ENCODE data around the gene SERPINI1. TPM values are rescaled to one million over a fixed set of nuclear protein-coding genes. Genes with fewer than 3 reads are reported as not detected.

The SERPINI1 gene
- total RNA-seq, 2 experiments from 2014 or later: 1.2 to 1.7 TPM

DNA sequence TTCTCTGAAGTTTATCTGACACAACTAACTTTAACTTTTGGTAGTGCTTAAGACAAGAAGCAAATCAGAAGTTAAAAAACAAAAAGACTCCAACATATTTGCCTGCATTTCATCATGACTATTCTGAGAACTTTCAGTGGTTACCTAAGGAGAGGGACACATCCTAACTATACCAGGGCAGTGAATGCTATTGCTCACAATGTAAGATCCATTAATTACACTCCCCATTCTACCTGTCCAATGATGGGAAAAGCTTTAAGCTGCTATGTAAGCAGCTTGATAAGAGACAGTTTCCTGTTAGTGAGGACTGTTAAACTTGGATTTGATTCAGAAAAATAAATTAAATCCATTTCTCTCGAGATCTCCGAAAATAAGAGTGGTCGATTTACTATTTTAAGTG, 37.5 kb downstream of the SERPINI1 start:
- Mint-ChIP-seq H3K9me3 (ENCODE audit: insufficient read depth) (no peaks in the 10 kb centered on the region), H3K27ac (no peak overlapping the region), H3K36me3 (ENCODE audit: low read depth) (no peaks in the 10 kb centered on the region), H3K4me3 (no peak overlapping the region), H3K27me3 (ENCODE audit: low read depth) (no peaks in the 10 kb centered on the region), H3K4me1 (ENCODE audit: low read depth) (peaks cover 9% of the 10 kb centered on the region)
- DNase-seq: no peak
- no peak for ATAC-seq
- CTCF ChIA-PET: no interaction called here
- POLR2A ChIA-PET: no interaction called here

DNA sequence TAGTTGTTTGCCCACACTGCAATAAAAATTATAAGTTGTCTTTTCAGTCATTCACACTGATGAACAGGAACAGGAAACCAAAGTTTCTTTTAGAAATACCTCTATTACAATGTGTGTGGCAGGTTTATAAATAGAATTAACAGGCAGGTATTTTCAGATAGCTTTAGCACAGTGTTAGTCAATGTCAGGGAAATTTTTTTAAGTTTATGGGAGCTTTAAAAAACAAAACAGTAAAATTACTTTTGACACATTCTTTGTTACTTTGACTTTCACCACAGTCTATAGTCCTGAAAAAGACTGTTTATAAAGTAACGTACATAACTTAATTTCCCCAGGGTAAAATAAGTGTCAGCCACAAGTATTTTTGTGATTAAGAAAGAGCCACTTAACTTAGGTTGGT, 38.1 kb downstream of the SERPINI1 start:
- CTCF ChIA-PET: no interaction called here
- peaks cover 9% of the 10 kb centered on the region for H3K4me1 Mint-ChIP-seq (ENCODE audit: low read depth)

GRCh38 chr3:167776066-167776685, 40.7 kb downstream of the SERPINI1 start:
- Mint-ChIP-seq H3K9me3 (ENCODE audit: insufficient read depth) (no peaks in the 10 kb centered on the region), H3K27ac (no peak overlapping the region), H3K27me3 (ENCODE audit: low read depth) (no peaks in the 10 kb centered on the region), H3K4me3 (no peak overlapping the region), H3K4me1 (ENCODE audit: low read depth) (peaks cover 9% of the 10 kb centered on the region), H3K36me3 (ENCODE audit: low read depth) (no peaks in the 10 kb centered on the region)
- ATAC-seq: no peak
- no peak for DNase-seq
- ChIA-PET CTCF (no interaction called here), POLR2A (no interaction called here)

More for the DNA sequence above, 38.1 kb downstream of the SERPINI1 start:
- ATAC-seq (no peak), DNase-seq (no peak)
- Mint-ChIP-seq H3K27me3 (ENCODE audit: low read depth) (no peaks in the 10 kb centered on the region), H3K4me3 (no peak overlapping the region), H3K9me3 (ENCODE audit: insufficient read depth) (no peaks in the 10 kb centered on the region), H3K27ac (no peak overlapping the region), H3K36me3 (ENCODE audit: low read depth) (no peaks in the 10 kb centered on the region)
- POLR2A ChIA-PET: no interaction called here

- DNase-seq: no peak
- no peaks in the 10 kb centered on the region for H3K27me3 Mint-ChIP-seq (ENCODE audit: low read depth)
- no peak for ATAC-seq
- POLR2A ChIA-PET: no interaction called here
- peaks cover 9% of the 10 kb centered on the region for H3K4me1 Mint-ChIP-seq (ENCODE audit: low read depth)
- no peak overlapping the region for H3K4me3 Mint-ChIP-seq
- H3K27ac Mint-ChIP-seq: no peak overlapping the region
- CTCF ChIA-PET: no interaction called here
- no peaks in the 10 kb centered on the region for H3K36me3 Mint-ChIP-seq (ENCODE audit: low read depth)
- H3K9me3 Mint-ChIP-seq (ENCODE audit: insufficient read depth): no peaks in the 10 kb centered on the region
Measured at GRCh38 chr3:167777356-167777755, 41.8 kb downstream of the SERPINI1 start.

- no peak overlapping the region for H3K4me3 Mint-ChIP-seq
- POLR2A ChIA-PET: no interaction called here
- H3K36me3 Mint-ChIP-seq (ENCODE audit: low read depth): no peaks in the 10 kb centered on the region
- H3K9me3 Mint-ChIP-seq (ENCODE audit: insufficient read depth): no peaks in the 10 kb centered on the region
- CTCF ChIA-PET: no interaction called here
- no peak overlapping the region for H3K27ac Mint-ChIP-seq
- H3K27me3 Mint-ChIP-seq (ENCODE audit: low read depth): no peaks in the 10 kb centered on the region
- ATAC-seq: no peak
- H3K4me1 Mint-ChIP-seq (ENCODE audit: low read depth): no peaks in the 10 kb centered on the region
- no peak for DNase-seq
Measured at GRCh38 chr3:167780214-167780883, 44.8 kb downstream of the SERPINI1 start.

GRCh38 chr3:167783781-167784180, 48.3 kb downstream of the SERPINI1 start:
- no peaks in the 10 kb centered on the region for H3K27me3 Mint-ChIP-seq (ENCODE audit: low read depth)
- ATAC-seq: no peak
- H3K4me1 Mint-ChIP-seq (ENCODE audit: low read depth): no peaks in the 10 kb centered on the region
- CTCF ChIA-PET: no interaction called here
- H3K27ac Mint-ChIP-seq: no peak overlapping the region
- H3K9me3 Mint-ChIP-seq (ENCODE audit: insufficient read depth): no peaks in the 10 kb centered on the region
- no peak for DNase-seq
- no peak overlapping the region for H3K4me3 Mint-ChIP-seq
- no peaks in the 10 kb centered on the region for H3K36me3 Mint-ChIP-seq (ENCODE audit: low read depth)
- POLR2A ChIA-PET: no interaction called here

DNA sequence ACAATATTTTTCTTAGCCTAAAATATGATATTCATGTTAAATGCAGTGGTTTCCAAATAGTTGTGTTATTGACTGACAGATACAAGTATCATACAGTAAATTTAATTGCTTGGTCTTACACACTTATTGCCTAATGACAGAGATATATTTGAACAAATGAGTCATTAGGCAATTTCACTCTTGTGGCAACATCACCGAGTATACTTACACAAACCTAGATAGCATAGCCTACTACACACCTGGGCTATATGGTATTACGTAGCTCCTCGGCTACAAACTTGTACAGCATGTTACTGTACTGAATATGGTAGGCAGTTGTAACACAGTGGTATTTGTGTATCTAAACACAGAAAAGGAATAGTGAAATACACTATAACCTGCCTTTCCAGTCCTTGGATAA, 50.3 kb downstream of the SERPINI1 start:
- ATAC-seq (no peak), DNase-seq (no peak)
- ChIA-PET POLR2A (no interaction called here), CTCF (no interaction called here)
- H3K27me3 Mint-ChIP-seq (ENCODE audit: low read depth): no peaks in the 10 kb centered on the region
- H3K4me1 Mint-ChIP-seq (ENCODE audit: low read depth): no peaks in the 10 kb centered on the region
- no peak overlapping the region for H3K27ac Mint-ChIP-seq
- no peak overlapping the region for H3K4me3 Mint-ChIP-seq
- H3K9me3 Mint-ChIP-seq (ENCODE audit: insufficient read depth): no peaks in the 10 kb centered on the region
- no peaks in the 10 kb centered on the region for H3K36me3 Mint-ChIP-seq (ENCODE audit: low read depth)

DNA sequence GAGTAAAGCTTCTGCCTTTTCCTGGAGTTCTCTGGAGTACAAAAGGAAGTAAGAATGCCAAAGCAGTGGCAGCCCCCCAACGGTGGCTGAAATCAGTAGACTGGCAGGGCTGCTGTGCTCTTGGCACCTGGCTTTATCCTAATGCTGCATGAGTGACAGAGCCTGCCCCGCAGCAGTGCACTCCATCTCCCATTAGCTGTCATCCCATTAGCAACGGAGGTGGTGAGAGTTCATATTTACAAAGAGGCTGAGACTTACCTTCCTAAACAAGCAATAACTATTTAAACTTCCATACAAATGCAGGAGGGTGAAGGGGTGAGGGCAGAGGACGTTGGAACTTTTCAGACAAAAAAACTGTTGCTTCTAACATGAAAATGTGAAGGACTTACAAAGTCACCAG, 51.9 kb downstream of the SERPINI1 start:
- Mint-ChIP-seq H3K36me3 (ENCODE audit: low read depth) (no peaks in the 10 kb centered on the region), H3K27ac (no peak overlapping the region), H3K9me3 (ENCODE audit: insufficient read depth) (no peaks in the 10 kb centered on the region), H3K4me1 (ENCODE audit: low read depth) (no peaks in the 10 kb centered on the region), H3K4me3 (no peak overlapping the region), H3K27me3 (ENCODE audit: low read depth) (no peaks in the 10 kb centered on the region)
- DNase-seq: no peak
- ChIA-PET CTCF (no interaction called here), POLR2A (no interaction called here)
- no peak for ATAC-seq

GRCh38 chr3:167798443-167798842, 62.9 kb downstream of the SERPINI1 start:
- ChIA-PET POLR2A (no interaction called here), CTCF (interaction anchor here (0.6 kb wide), 1 partner anchor 405 kb away, joined by 3 read pairs; no protein-coding TSS in a partner anchor)
- no peaks in the 10 kb centered on the region for H3K36me3 Mint-ChIP-seq (ENCODE audit: low read depth)
- DNase-seq (no peak), ATAC-seq (no peak)
- no peak overlapping the region for H3K4me3 Mint-ChIP-seq
- H3K4me1 Mint-ChIP-seq (ENCODE audit: low read depth): no peaks in the 10 kb centered on the region
- no peaks in the 10 kb centered on the region for H3K27me3 Mint-ChIP-seq (ENCODE audit: low read depth)
- H3K9me3 Mint-ChIP-seq (ENCODE audit: insufficient read depth): no peaks in the 10 kb centered on the region
- no peak overlapping the region for H3K27ac Mint-ChIP-seq

- H3K4me1 Mint-ChIP-seq (ENCODE audit: low read depth): no peaks in the 10 kb centered on the region
- DNase-seq (no peak), ATAC-seq (no peak)
- no peak overlapping the region for H3K27ac Mint-ChIP-seq
- CTCF ChIA-PET: interaction anchor here (0.9 to 1.2 kb wide), 2 partner anchors 73 to 429 kb away, joined by 3 to 4 read pairs; partner anchors contain the start of gene ZBBX
- POLR2A ChIA-PET: no interaction called here
- H3K36me3 Mint-ChIP-seq (ENCODE audit: low read depth): no peaks in the 10 kb centered on the region
- no peaks in the 10 kb centered on the region for H3K27me3 Mint-ChIP-seq (ENCODE audit: low read depth)
- H3K4me3 Mint-ChIP-seq: no peak overlapping the region
- H3K9me3 Mint-ChIP-seq (ENCODE audit: insufficient read depth): no peaks in the 10 kb centered on the region
Measured at GRCh38 chr3:167808910-167809309, 73.4 kb downstream of the SERPINI1 start.

- Mint-ChIP-seq H3K4me3 (no peak overlapping the region), H3K27me3 (ENCODE audit: low read depth) (no peaks in the 10 kb centered on the region), H3K36me3 (ENCODE audit: low read depth) (no peaks in the 10 kb centered on the region), H3K27ac (no peak overlapping the region), H3K4me1 (ENCODE audit: low read depth) (no peaks in the 10 kb centered on the region), H3K9me3 (ENCODE audit: insufficient read depth) (no peaks in the 10 kb centered on the region)
- no peak for ATAC-seq
- POLR2A ChIA-PET: no interaction called here
- no peak for DNase-seq
- CTCF ChIA-PET: no interaction called here
Measured at GRCh38 chr3:167810236-167810635, 74.7 kb downstream of the SERPINI1 start.

DNA sequence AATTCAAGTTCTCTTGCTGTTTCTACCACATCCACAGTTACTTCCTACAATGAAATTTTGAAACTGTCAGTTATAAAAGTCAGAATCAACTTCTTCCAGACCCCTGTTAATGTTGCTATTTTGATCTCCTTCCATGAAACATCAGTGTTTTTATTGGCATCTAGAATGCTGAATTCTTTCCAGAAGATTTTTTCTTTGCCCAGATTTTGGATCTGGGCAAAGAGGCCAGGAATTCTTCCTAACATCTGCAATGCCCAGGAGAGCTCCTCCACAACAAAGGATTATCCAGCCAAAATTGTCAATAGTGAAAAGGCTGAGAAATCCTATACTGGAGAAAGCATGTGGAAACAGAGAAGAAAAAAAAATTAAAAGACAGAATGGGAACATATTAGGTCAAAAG, 75.5 kb downstream of the SERPINI1 start:
- no peak for DNase-seq
- H3K4me3 Mint-ChIP-seq: no peak overlapping the region
- ChIA-PET POLR2A (no interaction called here), CTCF (no interaction called here)
- no peaks in the 10 kb centered on the region for H3K9me3 Mint-ChIP-seq (ENCODE audit: insufficient read depth)
- no peak for ATAC-seq
- no peaks in the 10 kb centered on the region for H3K4me1 Mint-ChIP-seq (ENCODE audit: low read depth)
- no peaks in the 10 kb centered on the region for H3K27me3 Mint-ChIP-seq (ENCODE audit: low read depth)
- no peak overlapping the region for H3K27ac Mint-ChIP-seq
- no peaks in the 10 kb centered on the region for H3K36me3 Mint-ChIP-seq (ENCODE audit: low read depth)

All from activated CD8-positive, alpha-beta T cell treated with anti-CD3 and anti-CD28 coated beads, Interleukin-2, amount 10 ng/mL, durations not matched to agents 7 days and 5 days (primary cell).